ENCODE measurements around the gene ZC3H13. TPM values are rescaled to one million over a fixed set of nuclear protein-coding genes. Genes with fewer than 3 reads are reported as not detected.

Gene ZC3H13
- total and polyA plus RNA-seq, 3 donors from 2014 or later = 10.2 to 43.7 (median 36.8) TPM

GRCh38 chr13:46057256-46058015 lies 4.9 kb upstream of the ZC3H13 start:
- H3K4me1 ChIP-seq = peaks cover 5% of the 10 kb centered on the region
- WGBS, 2 donors = 63 to 68% methylated on average over 5 of the region's 5 CpGs
- DNase-seq = no peak
- no peak for TF ChIP-seq POLR2A (IDR thresholded peaks at IDR 0.05)
- TF ChIP-seq, protein P1, sequence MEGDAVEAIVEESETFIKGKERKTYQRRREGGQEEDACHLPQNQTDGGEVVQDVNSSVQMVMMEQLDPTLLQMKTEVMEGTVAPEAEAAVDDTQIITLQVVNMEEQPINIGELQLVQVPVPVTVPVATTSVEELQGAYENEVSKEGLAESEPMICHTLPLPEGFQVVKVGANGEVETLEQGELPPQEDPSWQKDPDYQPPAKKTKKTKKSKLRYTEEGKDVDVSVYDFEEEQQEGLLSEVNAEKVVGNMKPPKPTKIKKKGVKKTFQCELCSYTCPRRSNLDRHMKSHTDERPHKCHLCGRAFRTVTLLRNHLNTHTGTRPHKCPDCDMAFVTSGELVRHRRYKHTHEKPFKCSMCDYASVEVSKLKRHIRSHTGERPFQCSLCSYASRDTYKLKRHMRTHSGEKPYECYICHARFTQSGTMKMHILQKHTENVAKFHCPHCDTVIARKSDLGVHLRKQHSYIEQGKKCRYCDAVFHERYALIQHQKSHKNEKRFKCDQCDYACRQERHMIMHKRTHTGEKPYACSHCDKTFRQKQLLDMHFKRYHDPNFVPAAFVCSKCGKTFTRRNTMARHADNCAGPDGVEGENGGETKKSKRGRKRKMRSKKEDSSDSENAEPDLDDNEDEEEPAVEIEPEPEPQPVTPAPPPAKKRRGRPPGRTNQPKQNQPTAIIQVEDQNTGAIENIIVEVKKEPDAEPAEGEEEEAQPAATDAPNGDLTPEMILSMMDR (IDR thresholded peaks at IDR 0.05) = no peak
- H3K27me3 ChIP-seq = no peaks in the 10 kb centered on the region
- no peaks in the 10 kb centered on the region for H3K9me3 ChIP-seq
- H3K27ac ChIP-seq = no peak overlapping the region
- no peaks in the 10 kb centered on the region for H3K36me3 ChIP-seq (ENCODE audit: low read depth, missing control alignments)
- H3K4me3 ChIP-seq = no peak overlapping the region
- intact Hi-C loops (cut with DNase I; ENCODE audit: low total_unique reads) = no loop called here

DNA sequence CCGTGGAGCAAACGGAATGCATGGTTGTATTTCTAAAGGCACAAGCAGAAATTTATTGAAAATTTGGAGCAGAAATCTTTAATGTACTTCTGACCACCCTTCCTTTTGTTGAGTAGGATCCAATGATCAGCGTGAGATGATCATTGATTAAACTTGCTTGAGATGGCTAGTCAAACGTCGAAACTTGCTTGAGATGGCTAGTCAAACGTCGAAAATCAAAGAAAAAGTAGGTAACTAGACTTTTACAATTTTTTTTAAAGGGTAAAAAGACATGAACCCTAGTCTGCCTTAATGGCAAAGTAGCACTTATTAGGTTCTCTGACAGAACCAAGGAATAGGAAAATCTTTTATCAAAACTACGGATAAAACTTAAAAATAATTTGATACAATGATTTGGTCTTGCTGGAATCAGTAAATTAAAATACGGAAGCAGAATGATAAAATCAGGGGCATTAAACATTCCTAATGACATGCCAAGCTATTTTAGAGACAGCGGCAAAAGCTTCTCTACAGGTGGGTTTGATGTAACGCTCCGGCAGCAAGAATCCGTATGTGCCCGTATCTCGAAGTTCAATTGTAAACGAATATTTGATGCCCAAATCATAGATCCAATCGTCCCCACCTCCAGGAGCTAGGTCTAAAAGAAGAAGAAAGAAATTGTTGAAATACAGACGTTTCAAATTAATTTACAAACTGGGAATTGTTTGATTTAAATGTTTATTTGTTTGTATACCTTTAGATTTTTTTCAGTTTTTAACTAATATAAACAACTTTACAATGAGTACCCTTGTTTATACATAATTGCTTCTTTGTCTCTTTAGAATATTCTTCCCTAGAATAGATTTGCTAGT lies 841 bp upstream of the ZC3H13 start:
- Histone ChIP-seq H3K9me3 (no peaks in the 10 kb centered on the region), H3K4me1 (peaks cover 14% of the 10 kb centered on the region), H3K36me3 (ENCODE audit: low read depth, missing control alignments) (no peaks in the 10 kb centered on the region), H3K4me3 (peak overlapping the region; percentile 86 to 87), H3K27me3 (no peaks in the 10 kb centered on the region), H3K27ac (peak overlapping the region; percentile 82 to 92)
- WGBS, 2 donors = 18 to 19% methylated on average over 18 of the region's 18 CpGs
- intact Hi-C loops (cut with DNase I; ENCODE audit: low total_unique reads) = no loop called here
- no peak for DNase-seq
- TF ChIP-seq POLR2A (IDR thresholded peaks at IDR 0.05) = no peak
- TF ChIP-seq, protein P1 (IDR thresholded peaks at IDR 0.05) = no peak

GRCh38 chr13:46051968-46052318 lies 603 bp downstream of the ZC3H13 start:
- intact Hi-C loops (cut with DNase I; ENCODE audit: low total_unique reads) = no loop called here
- H3K36me3 ChIP-seq (ENCODE audit: low read depth, missing control alignments) = no peaks in the 10 kb centered on the region
- peak overlapping the region; percentile 82 to 92 for H3K27ac ChIP-seq
- H3K4me1 ChIP-seq = peaks cover 14% of the 10 kb centered on the region
- H3K4me3 ChIP-seq = peak overlapping the region; percentile 86 to 87
- no peaks in the 10 kb centered on the region for H3K27me3 ChIP-seq
- WGBS, 2 donors = 0 to 1% methylated on average over 7 of the region's 7 CpGs
- no peaks in the 10 kb centered on the region for H3K9me3 ChIP-seq
- no peak for TF ChIP-seq POLR2A (IDR thresholded peaks at IDR 0.05)
- TF ChIP-seq, protein P1 (IDR thresholded peaks at IDR 0.05) = no peak
- no peak for DNase-seq

GRCh38 chr13:46050771-46051170 lies 1.8 kb downstream of the ZC3H13 start:
- no peaks in the 10 kb centered on the region for H3K27me3 ChIP-seq
- H3K4me1 ChIP-seq = peaks cover 14% of the 10 kb centered on the region
- no peak for DNase-seq
- H3K9me3 ChIP-seq = no peaks in the 10 kb centered on the region
- no peaks in the 10 kb centered on the region for H3K36me3 ChIP-seq (ENCODE audit: low read depth, missing control alignments)
- intact Hi-C loops (cut with DNase I; ENCODE audit: low total_unique reads) = no loop called here
- H3K4me3 ChIP-seq = no peak overlapping the region
- H3K27ac ChIP-seq = no peak overlapping the region
- TF ChIP-seq, protein P1 (IDR thresholded peaks at IDR 0.05) = no peak
- no peak for TF ChIP-seq POLR2A (IDR thresholded peaks at IDR 0.05)
